HepG2 (cell line): ENCODE results near the gene FAM222B. TPM values are rescaled to one million over a fixed set of nuclear protein-coding genes. Genes with fewer than 3 reads are reported as not detected.

Experiments used
- ATAC-seq: fragments of 200-7000 bp; cut with Tn5 transposase; 3 replicates; pipeline ENCODE4 v1.9.1; 2020; ENCODE audit warnings: mild to moderate bottlenecking, moderate library complexity
- BruUV-seq: library from RNA; stranded (reverse); fragments of 400-500 nt; replicated peaks from 2 replicates; lab custom pipeline; 2021; lab: Mats Ljungman, UMichigan
- CTCF ChIA-PET: fragments of 300-600 bp; formaldehyde crosslinking; extraction: SDS; loops from one replicate; lab custom pipeline; 2021; ENCODE audit warnings: low total read pairs, inconsistent platforms, low intra/inter-chr PET ratio; lab: Yijun Ruan, JAX
- POLR2A ChIA-PET: fragments of 350-600 bp; sonication (Branson Sonifier 250); formaldehyde crosslinking; loops from one replicate; lab custom pipeline; 2020; ENCODE audit warnings: antibody characterized with exemption, inconsistent platforms; lab: Yijun Ruan, JAX
- DNase-seq: peaks from one replicate; pipeline ENCODE4 v3.0.0-alpha.2; 2015; ENCODE audit warnings: low spot score
- FAIRE-seq: peaks from 3 replicates; lab custom pipeline; 2011; peaks lifted over from hg19 to GRCh38; lab: Jason Lieb, UNC
- H2AFZ ChIP-seq: one replicate; pipeline ENCODE4 v1.6.1; 2011; ENCODE audit warnings: low read length, inconsistent platforms
- H3K27ac ChIP-seq: fragments of 300-600 bp; 3 replicates; pipeline ENCODE4 v1.8.0; 2011; ENCODE audit warnings: mixed run types, mild to moderate bottlenecking, mixed read lengths, low read length, inconsistent platforms; ENCODE audit not compliant: insufficient read depth; ENCODE audit errors: extremely low read length
- H3K27me3 ChIP-seq, 2 experiments: fragments of 200-600 bp in 1 of 2; 2 replicates in 1 of 2; 3 replicates in 1 of 2; pipeline versions ENCODE4 v1.6.0 to v1.8.0; 2011; ENCODE audit warnings: low read length in 2 of 2, mild to moderate bottlenecking in 2 of 2, moderate library complexity in 2 of 2, inconsistent platforms in 1 of 2; ENCODE audit not compliant: insufficient read depth in 2 of 2, control insufficient read depth in 1 of 2
- H3K36me3 ChIP-seq, 2 experiments: fragments of 200-600 bp in 1 of 2; replicated peaks in 1 of 2; 2 replicates in 1 of 2; 3 replicates in 1 of 2; pipeline versions ENCODE4 v1.5.1 to v1.8.0; 2011; ENCODE audit warnings: low read length in 2 of 2, inconsistent platforms in 1 of 2; ENCODE audit not compliant: insufficient read depth in 2 of 2, control insufficient read depth in 1 of 2
- H3K4me1 ChIP-seq: 2 replicates; pipeline ENCODE4 v1.5.1; 2012; ENCODE audit warnings: low read length, inconsistent platforms; ENCODE audit not compliant: insufficient read depth
- H3K4me2 ChIP-seq: 2 replicates; pipeline ENCODE4 v1.6.0; 2011; ENCODE audit warnings: low read depth, low read length, inconsistent platforms
- H3K4me3 ChIP-seq, 3 experiments: fragments of 200-600 bp in 1 of 3; sonication (generic), shearing (Covaris generic) in 1 of 3; replicated peaks in 1 of 3; 2 replicates each; pipeline ENCODE4 v1.5.1; 2011 to 2016; ENCODE audit warnings: low read length in 3 of 3, inconsistent platforms in 2 of 3, low read depth in 2 of 3, mild to moderate bottlenecking in 2 of 3, control low read depth in 1 of 3, mixed read lengths in 1 of 3; ENCODE audit not compliant: insufficient read depth in 1 of 3
- H3K79me2 ChIP-seq: one replicate; pipeline ENCODE4 v1.6.1; 2011; ENCODE audit warnings: low read length, inconsistent platforms; ENCODE audit not compliant: insufficient read depth
- H3K9ac ChIP-seq: 2 replicates; pipeline ENCODE4 v1.6.0; 2011; ENCODE audit warnings: mild to moderate bottlenecking, low read depth, low read length, inconsistent platforms; ENCODE audit not compliant: insufficient read depth
- H3K9me3 ChIP-seq: 2 replicates; pipeline ENCODE4 v1.5.1; 2012; ENCODE audit warnings: mild to moderate bottlenecking, low read length
- H4K20me1 ChIP-seq: 2 replicates; pipeline ENCODE4 v1.6.0; 2011; ENCODE audit warnings: inconsistent platforms, mild to moderate bottlenecking, low read length, moderate library complexity; ENCODE audit not compliant: insufficient read depth
- MAF1 ChIP-seq: sonication (generic); formaldehyde crosslinking; IDR thresholded peaks from 2 replicates; pipeline ENCODE4 v1.5.0; 2020; ENCODE audit warnings: missing genetic modification reagents, borderline replicate concordance
- MZF1 ChIP-seq: sonication (generic); formaldehyde crosslinking; IDR thresholded peaks from 2 replicates; pipeline ENCODE4 v1.8.1; 2023; ENCODE audit warnings: mild to moderate bottlenecking, missing genetic modification reagents, borderline replicate concordance
- NFIB ChIP-seq: sonication (generic); formaldehyde crosslinking; IDR thresholded peaks from 2 replicates; pipeline ENCODE4 v1.9.0; 2021; ENCODE audit warnings: missing genetic modification reagents, mild to moderate bottlenecking, borderline replicate concordance
- POLR2A ChIP-seq, 2 experiments: IDR thresholded peaks; 2 replicates each; pipeline ENCODE4 v1.6.1; 2011; ENCODE audit warnings: low read depth in 2 of 2, low read length in 2 of 2, mild to moderate bottlenecking in 1 of 2, moderate library complexity in 1 of 2; ENCODE audit not compliant: insufficient read depth in 1 of 2
- RBFOX2 ChIP-seq: fragments of 200-400 bp; formaldehyde crosslinking; IDR thresholded peaks from 2 replicates; pipeline ENCODE4 v1.6.1; 2017; ENCODE audit warnings: low read depth, mild to moderate bottlenecking, low read length
- RBM22 ChIP-seq: fragments of 200-400 bp; formaldehyde crosslinking; optimal IDR thresholded peaks from 2 replicates; pipeline ENCODE3; 2017; ENCODE audit warnings: mild to moderate bottlenecking, low read length, moderate library complexity
- RFX3 ChIP-seq: IDR thresholded peaks from 2 replicates; pipeline ENCODE4 v1.6.1; 2016; ENCODE audit warnings: missing biosample characterization, missing genetic modification reagents
- SMARCC2 ChIP-seq: fragments of 450-650 bp; IDR thresholded peaks from 2 replicates; pipeline ENCODE4 v1.6.1; 2017; ENCODE audit warnings: antibody characterized with exemption, mild to moderate bottlenecking
- TGIF2 ChIP-seq: IDR thresholded peaks from 2 replicates; pipeline ENCODE4 v1.6.1; 2016; ENCODE audit warnings: control low read depth, missing compliant biosample characterization
- TOPORS ChIP-seq: sonication (generic); formaldehyde crosslinking; IDR thresholded peaks from 2 replicates; pipeline ENCODE4 v1.8.0; 2023; ENCODE audit warnings: mild to moderate bottlenecking, missing genetic modification reagents
- ZNF333 ChIP-seq: sonication (generic); formaldehyde crosslinking; IDR thresholded peaks from 2 replicates; pipeline ENCODE4 v1.4.0; 2020; ENCODE audit warnings: mild to moderate bottlenecking, missing genetic modification reagents, borderline replicate concordance
- ZNF674 ChIP-seq: sonication (generic); formaldehyde crosslinking; IDR thresholded peaks from 2 replicates; pipeline ENCODE4 v1.5.0; 2020; ENCODE audit warnings: low read depth, mild to moderate bottlenecking, missing genetic modification reagents
- ZNF780A ChIP-seq: sonication (generic); formaldehyde crosslinking; IDR thresholded peaks from 2 replicates; pipeline ENCODE4 v1.8.0; 2022; ENCODE audit warnings: mild to moderate bottlenecking, missing genetic modification reagents, moderate library complexity
- ZNF879 ChIP-seq: sonication (generic); formaldehyde crosslinking; IDR thresholded peaks from 2 replicates; pipeline ENCODE4 v1.8.1; 2023; ENCODE audit warnings: missing genetic modification reagents
- WGBS: methylation state at CpG from one replicate; pipeline ENCODE4 v1.1.6; 2017; ENCODE audit warnings: low lambda C conversion rate; 5-methylcytosine and 5-hydroxymethylcytosine counted together
- in situ Hi-C: cut with HindIII; loops from 2 replicates; pipeline ENCODE4 v1.10.0; 2017; ENCODE audit warnings: low pct_unique_long_range_greater_than_20kb; ENCODE audit not compliant: extremely low pct_ligation_motif_present
- intact Hi-C: fragments of 100-400 bp; cut with micrococcal nuclease; formaldehyde crosslinking; loops from one replicate; pipeline ENCODE4 v1.10.0; 2022; ENCODE audit not compliant: unreplicated experiment
- polyA plus RNA-seq, 8 experiments: library from polyadenylated mRNA; depleted of rRNA in 3 of 8; stranded (reverse) in 7 of 8; unstranded in 1 of 8; fragments of >200 nt; fragmentation: Illumina TruSeq in 4 of 8; extraction: Trizol in 4 of 8; gene quantifications; 2 replicates each; pipeline versions ENCODE4 v1.2.1 to v1.2.3, GENCODE V29; 2011 to 2016; ENCODE audit warnings: low read depth in 4 of 8, missing spikeins in 1 of 8, mixed read lengths in 1 of 8; ENCODE audit not compliant: insufficient read depth in 1 of 8
- total RNA-seq, 5 experiments: library from RNA; depleted of rRNA; stranded (reverse); fragments of >200 nt; fragmentation: Illumina TruSeq; extraction: Trizol; gene quantifications; 2 replicates each; pipeline ENCODE4 v1.2.3, GENCODE V29; 2016; ENCODE audit warnings: low read depth in 1 of 5
- TF ChIP-seq, protein P1 (sequence below): sonication (generic); formaldehyde crosslinking; IDR thresholded peaks from 2 replicates; pipeline ENCODE4 v1.4.0; 2020; ENCODE audit warnings: low read depth, mild to moderate bottlenecking, missing genetic modification reagents
- TF ChIP-seq, protein P2 (sequence below): sonication (generic); formaldehyde crosslinking; IDR thresholded peaks from 2 replicates; pipeline ENCODE4 v1.4.0; 2020; ENCODE audit warnings: mild to moderate bottlenecking, missing genetic modification reagents

FAM222B gene
- total and polyA plus RNA-seq, 2 of the 13 experiments (the other 11 are each of a cell fraction or from before 2014, with no cell fraction given) = 3.5 to 7.3 TPM

DNA sequence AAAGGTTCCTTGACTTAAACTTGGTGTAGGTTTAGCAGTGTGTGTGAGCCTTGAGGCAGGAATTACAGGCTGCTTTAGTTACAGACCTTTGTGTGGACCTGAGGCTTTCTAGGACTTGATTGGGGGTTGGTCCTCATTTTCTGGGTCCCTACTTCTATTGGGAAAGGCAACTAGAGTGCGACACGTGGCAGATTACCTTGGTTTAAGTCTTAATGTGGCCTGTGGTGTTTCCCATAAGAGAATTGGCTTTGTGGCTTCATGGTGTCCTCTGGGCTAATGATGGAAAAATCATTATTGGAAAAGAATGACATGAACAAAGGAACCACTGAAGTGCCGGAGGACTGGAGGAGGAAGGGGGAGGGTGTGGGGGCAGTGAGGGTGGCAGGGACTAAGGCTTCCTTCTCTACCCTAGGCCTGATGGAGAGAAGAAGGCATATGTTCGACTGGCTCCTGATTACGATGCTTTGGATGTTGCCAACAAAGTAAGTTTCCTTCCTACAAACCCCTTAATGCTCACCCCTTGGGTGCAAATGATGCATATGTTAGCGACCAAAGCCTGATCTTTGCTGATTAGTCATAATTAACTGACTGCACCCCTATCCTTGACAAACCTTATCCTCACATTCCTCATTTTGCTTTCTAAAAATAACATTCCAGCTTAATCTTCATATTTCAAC is 119.3 kb downstream of the FAM222B start:
- ATAC-seq (no peak), DNase-seq (no peak), FAIRE-seq (no peak)
- ChIA-PET POLR2A (interaction anchor here (2.0 to 8.7 kb wide), 5 partner anchors 12 to 78 kb away, joined by 9 to 590 read pairs (median 50); partner anchors contain the start of genes BLTP2, PROCA1, SDF2 and SUPT6H), CTCF (interaction anchor here (1.2 kb wide), 1 partner anchor 27 kb away, joined by 3 read pairs; no protein-coding TSS in a partner anchor)
- Histone ChIP-seq H2AFZ (no peak overlapping the region), H3K4me1 (peaks cover 62% of the 10 kb centered on the region), H3K27ac (peak overlapping the region; percentile 41), H3K4me2 (peak overlapping the region; percentile 96), H3K9ac (no peak overlapping the region), H3K9me3 (no peaks in the 10 kb centered on the region), H3K4me3 (no peak overlapping the region), H4K20me1 (peaks cover 42% of the 10 kb centered on the region), H3K27me3 (no peaks in the 10 kb centered on the region; a peak in 1 of 5 replicates), H3K79me2 (peaks cover 40% of the 10 kb centered on the region), H3K36me3 (peaks cover 8 to 38% of the 10 kb centered on the region in 2 experiments; a peak in 4 of 5 replicates)
- no peak for TF ChIP-seq ZNF333 (CRISPR knock-in tag)
- TF ChIP-seq RBFOX2 = peak; percentile 55; the same call in 1 of the 2 replicates
- TF ChIP-seq ZNF674 (CRISPR knock-in tag) = no peak
- peak in 1 of 2 experiments; percentile 15; a peak in 1 of 4 replicates for TF ChIP-seq POLR2A (IDR thresholded peaks at IDR 0.05; ENCODE audit: insufficient read depth in 1 of 2, low read depth in 2 of 2, low read length in 2 of 2)
- no peak for TF ChIP-seq NFIB
- in situ Hi-C loops = no loop called here
- no TSS peak for BruUV-seq
- WGBS = 90% methylated on average over 6 of the region's 6 CpGs
- intact Hi-C loops = loop anchor here (5.0 kb wide), 1 partner anchor 76 kb away; the partner anchor contains the start of gene BLTP2

DNA sequence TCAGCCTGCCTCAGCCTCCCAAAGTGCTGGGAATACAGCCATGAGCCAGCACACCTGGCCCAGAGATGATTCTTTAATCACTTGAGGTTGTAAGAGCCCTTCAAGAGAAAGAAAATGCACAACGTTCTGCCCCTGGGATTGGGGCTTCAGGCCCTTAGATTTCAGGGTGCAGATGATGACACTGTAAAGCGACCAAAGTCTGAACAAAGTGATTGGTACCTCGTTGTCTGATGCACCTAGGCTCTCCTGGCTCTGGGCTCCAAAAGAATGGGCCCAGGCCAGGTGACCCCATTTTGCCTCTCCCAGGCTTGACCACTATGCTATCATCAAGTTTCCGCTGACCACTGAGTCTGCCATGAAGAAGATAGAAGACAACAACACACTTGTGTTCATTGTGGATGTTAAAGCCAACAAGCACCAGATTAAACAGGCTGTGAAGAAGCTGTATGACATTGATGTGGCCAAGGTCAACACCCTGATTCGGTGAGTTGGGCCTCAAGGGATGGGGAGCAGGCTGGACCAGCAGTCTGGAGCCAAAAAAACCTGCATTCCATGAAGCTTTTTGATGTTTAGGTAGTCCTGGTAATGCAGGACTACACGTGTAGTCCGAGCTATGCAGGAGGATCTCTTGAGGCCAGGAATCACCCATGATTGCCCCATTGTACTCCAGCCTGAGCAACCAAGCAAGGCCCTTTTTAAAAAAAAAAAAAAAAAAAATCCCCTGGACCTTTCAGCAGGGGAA is 120.0 kb downstream of the FAM222B start:
- Histone ChIP-seq H3K27me3 (no peaks in the 10 kb centered on the region; a peak in 1 of 5 replicates), H3K27ac (peak overlapping the region; percentile 41), H3K4me1 (peaks cover 64% of the 10 kb centered on the region), H3K79me2 (peaks cover 40% of the 10 kb centered on the region), H3K9me3 (no peaks in the 10 kb centered on the region), H3K36me3 (peaks cover 8 to 38% of the 10 kb centered on the region in 2 experiments; a peak in 4 of 5 replicates), H3K4me2 (peak overlapping the region; percentile 96), H2AFZ (no peak overlapping the region), H3K9ac (peak overlapping the region; percentile 45), H4K20me1 (peaks cover 42% of the 10 kb centered on the region), H3K4me3 (peak overlapping the region; percentile 8 to 97 (median 20); a peak in 2 of 6 replicates)
- intact Hi-C loops = loop anchor here (5.0 kb wide), 1 partner anchor 75 kb away; the partner anchor contains the start of gene BLTP2
- no peak for ATAC-seq
- no peak for FAIRE-seq
- BruUV-seq = no TSS peak
- ChIA-PET POLR2A (interaction anchor here (4.1 to 4.2 kb wide), 2 partner anchors 16 to 21 kb away, joined by 92 to 220 read pairs; partner anchors contain the start of genes PROCA1 and TRAF4), CTCF (no interaction called here)
- no peak for DNase-seq
- WGBS = 75% methylated on average over 7 of the region's 7 CpGs
- in situ Hi-C loops = no loop called here
- TF ChIP-seq TOPORS (CRISPR knock-in tag) (peak; percentile 52; the same call in 1 of the 2 replicates), ZNF879 (CRISPR knock-in tag) (no peak), RBM22 (peak; percentile 53), RFX3 (CRISPR knock-in tag) (no peak), MAF1 (CRISPR knock-in tag) (no peak), ZNF780A (no peak), MZF1 (CRISPR knock-in tag) (no peak), SMARCC2 (no peak), TGIF2 (CRISPR knock-in tag) (no peak)
- TF ChIP-seq, protein P1, sequence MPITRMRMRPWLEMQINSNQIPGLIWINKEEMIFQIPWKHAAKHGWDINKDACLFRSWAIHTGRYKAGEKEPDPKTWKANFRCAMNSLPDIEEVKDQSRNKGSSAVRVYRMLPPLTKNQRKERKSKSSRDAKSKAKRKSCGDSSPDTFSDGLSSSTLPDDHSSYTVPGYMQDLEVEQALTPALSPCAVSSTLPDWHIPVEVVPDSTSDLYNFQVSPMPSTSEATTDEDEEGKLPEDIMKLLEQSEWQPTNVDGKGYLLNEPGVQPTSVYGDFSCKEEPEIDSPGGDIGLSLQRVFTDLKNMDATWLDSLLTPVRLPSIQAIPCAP (CRISPR knock-in tag) = no peak
- TF ChIP-seq, protein P2, sequence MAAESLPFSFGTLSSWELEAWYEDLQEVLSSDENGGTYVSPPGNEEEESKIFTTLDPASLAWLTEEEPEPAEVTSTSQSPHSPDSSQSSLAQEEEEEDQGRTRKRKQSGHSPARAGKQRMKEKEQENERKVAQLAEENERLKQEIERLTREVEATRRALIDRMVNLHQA (CRISPR knock-in tag) = no peak
